Mesenchymal stem cell (in vitro differentiated cells and primary cell): ENCODE measurements around the gene TRMO.

Experiments used
- DNase-seq: peaks from one replicate; pipeline ENCODE4 v3.0.0-alpha.2; 2013
- H2AFZ ChIP-seq: one replicate; pipeline ENCODE4 v1.6.1; 2013; ENCODE audit warnings: low read depth, mild to moderate bottlenecking, control low read depth, inconsistent platforms, low read length, moderate library complexity
- H2AK5ac ChIP-seq: 2 replicates; pipeline ENCODE4 v1.6.1; 2013; ENCODE audit warnings: low read length, moderate library complexity, mild to moderate bottlenecking, inconsistent platforms; ENCODE audit not compliant: severe bottlenecking
- H2BK120ac ChIP-seq: one replicate; pipeline ENCODE4 v1.6.1; 2013; ENCODE audit warnings: low read depth, mild to moderate bottlenecking, inconsistent platforms, low read length, moderate library complexity
- H2BK12ac ChIP-seq, 2 experiments: one replicate each; pipeline ENCODE4 v1.6.1; 2013; ENCODE audit warnings: inconsistent platforms in 2 of 2, low read length in 2 of 2, mild to moderate bottlenecking in 2 of 2, moderate library complexity in 2 of 2, control low read depth in 1 of 2
- H2BK15ac ChIP-seq: one replicate; pipeline ENCODE4 v1.6.1; 2013; ENCODE audit warnings: mild to moderate bottlenecking, low read depth, inconsistent platforms; ENCODE audit not compliant: poor library complexity, severe bottlenecking
- H2BK5ac ChIP-seq: 2 replicates; pipeline ENCODE4 v1.6.1; 2013; ENCODE audit warnings: low read depth, mild to moderate bottlenecking, low read length, control low read depth, inconsistent platforms; ENCODE audit not compliant: poor library complexity, severe bottlenecking
- H3K14ac ChIP-seq, 2 experiments: one replicate each; pipeline ENCODE4 v1.6.1; 2013; ENCODE audit warnings: inconsistent platforms in 2 of 2, low read length in 2 of 2, control low read depth in 1 of 2, mild to moderate bottlenecking in 1 of 2, moderate library complexity in 1 of 2
- H3K18ac ChIP-seq, 2 experiments: one replicate each; pipeline ENCODE4 v1.6.1; 2013; ENCODE audit warnings: inconsistent platforms in 2 of 2, low read length in 2 of 2, control low read depth in 1 of 2, low read depth in 1 of 2, mild to moderate bottlenecking in 1 of 2
- H3K23ac ChIP-seq, 2 experiments: one replicate each; pipeline ENCODE4 v1.6.1; 2013; ENCODE audit warnings: inconsistent platforms in 2 of 2, low read length in 2 of 2, mild to moderate bottlenecking in 2 of 2, moderate library complexity in 2 of 2, control low read depth in 1 of 2
- H3K27ac ChIP-seq: 2 replicates; pipeline ENCODE4 v1.5.1; 2013; ENCODE audit warnings: mild to moderate bottlenecking, moderate library complexity, low read length, control low read depth, inconsistent platforms; ENCODE audit not compliant: poor library complexity, severe bottlenecking
- H3K27me3 ChIP-seq, 2 experiments: 2 replicates each; pipeline versions ENCODE4 v1.6.1 to v1.7.0; 2013; ENCODE audit warnings: low read length in 2 of 2, mild to moderate bottlenecking in 2 of 2, moderate library complexity in 2 of 2, control low read depth in 1 of 2, inconsistent platforms in 1 of 2; ENCODE audit not compliant: control insufficient read depth in 1 of 2, insufficient read depth in 1 of 2
- H3K36me3 ChIP-seq, 2 experiments: 2 replicates each; pipeline versions ENCODE4 v1.6.1 to v1.7.0; 2013; ENCODE audit warnings: low read length in 2 of 2, control low read depth in 1 of 2, inconsistent platforms in 1 of 2, low read depth in 1 of 2, mild to moderate bottlenecking in 1 of 2; ENCODE audit not compliant: insufficient read depth in 2 of 2, control insufficient read depth in 1 of 2
- H3K4ac ChIP-seq, 2 experiments: one replicate each; pipeline ENCODE4 v1.6.1; 2013; ENCODE audit warnings: inconsistent platforms in 2 of 2, low read length in 2 of 2, mild to moderate bottlenecking in 2 of 2, moderate library complexity in 2 of 2, control low read depth in 1 of 2, low read depth in 1 of 2
- H3K4me1 ChIP-seq: 2 replicates; pipeline ENCODE4 v1.6.1; 2013; ENCODE audit warnings: low read depth, low read length, control low read depth; ENCODE audit not compliant: control insufficient read depth, insufficient read depth
- H3K4me2 ChIP-seq: 2 replicates; pipeline ENCODE4 v1.6.1; 2013; ENCODE audit warnings: low read length, mild to moderate bottlenecking, inconsistent platforms; ENCODE audit not compliant: poor library complexity, severe bottlenecking
- H3K4me3 ChIP-seq, 2 experiments: 2 replicates each; pipeline versions ENCODE4 v1.5.1 to v1.7.0; 2013; ENCODE audit warnings: low read length in 2 of 2, mild to moderate bottlenecking in 2 of 2, control low read depth in 1 of 2, low read depth in 1 of 2; ENCODE audit not compliant: insufficient read depth in 1 of 2
- H3K79me1 ChIP-seq: replicated peaks from 2 replicates; pipeline ENCODE4 v1.6.1; 2013; ENCODE audit warnings: mild to moderate bottlenecking, control low read depth, low read length, inconsistent platforms; ENCODE audit not compliant: poor library complexity, severe bottlenecking
- H3K9ac ChIP-seq: 2 replicates; pipeline ENCODE4 v1.7.0; 2013; ENCODE audit warnings: mild to moderate bottlenecking, low read length, moderate library complexity
- H3K9me3 ChIP-seq: 2 replicates; pipeline ENCODE4 v1.7.0; 2013; ENCODE audit warnings: mild to moderate bottlenecking, low read length; ENCODE audit not compliant: control insufficient read depth
- H4K8ac ChIP-seq: one replicate; pipeline ENCODE4 v1.6.1; 2013; ENCODE audit warnings: inconsistent platforms, mild to moderate bottlenecking, low read length, moderate library complexity
- H4K91ac ChIP-seq: one replicate; pipeline ENCODE4 v1.6.1; 2013; ENCODE audit warnings: mild to moderate bottlenecking, low read length, inconsistent platforms
- WGBS: methylation state at CpG from one replicate; pipeline ENCODE4 v1.1.7; 2013; ENCODE audit warnings: mixed read lengths; 5-methylcytosine and 5-hydroxymethylcytosine counted together

Gene TRMO

GRCh38 chr9:97910357-97910756, 11.9 kb downstream of the TRMO start:
- H3K9ac ChIP-seq: no peak overlapping the region
- no peaks in the 10 kb centered on the region for H3K27me3 ChIP-seq
- no peak overlapping the region for H2BK120ac ChIP-seq
- no peaks in the 10 kb centered on the region for H3K9me3 ChIP-seq
- peaks cover 27 to 68% of the 10 kb centered on the region in 2 experiments for H3K36me3 ChIP-seq
- no peak overlapping the region for H2BK15ac ChIP-seq
- H3K27ac ChIP-seq: no peak overlapping the region
- no peak overlapping the region for H4K91ac ChIP-seq
- H3K4me3 ChIP-seq: no peak overlapping the region
- H2BK5ac ChIP-seq: no peak overlapping the region
- H2BK12ac ChIP-seq: no peak overlapping the region
- no peak overlapping the region for H3K18ac ChIP-seq
- no peak overlapping the region for H2AFZ ChIP-seq
- no peak overlapping the region for H3K4me2 ChIP-seq
- no peak overlapping the region for H3K23ac ChIP-seq
- no peaks in the 10 kb centered on the region for H3K4me1 ChIP-seq
- no peak overlapping the region for H2AK5ac ChIP-seq
- WGBS: 93% methylated on average over 6 of the region's 6 CpGs
- H3K79me1 ChIP-seq: peaks cover 20% of the 10 kb centered on the region
- no peak for DNase-seq
- no peak overlapping the region for H3K14ac ChIP-seq
- no peak overlapping the region for H4K8ac ChIP-seq
- H3K4ac ChIP-seq: no peak overlapping the region

- Histone ChIP-seq H4K91ac (no peak overlapping the region), H2AFZ (no peak overlapping the region), H3K9me3 (no peaks in the 10 kb centered on the region), H2BK15ac (no peak overlapping the region), H3K4me1 (peaks cover 1% of the 10 kb centered on the region), H3K4me2 (no peak overlapping the region), H3K79me1 (peaks cover 27% of the 10 kb centered on the region), H3K14ac (no peak overlapping the region), H3K36me3 (peaks cover 31 to 63% of the 10 kb centered on the region in 2 experiments), H3K4me3 (no peak overlapping the region), H3K9ac (no peak overlapping the region), H2BK120ac (no peak overlapping the region), H2BK5ac (no peak overlapping the region), H4K8ac (no peak overlapping the region), H3K27ac (no peak overlapping the region), H3K27me3 (no peaks in the 10 kb centered on the region), H3K23ac (no peak overlapping the region), H2AK5ac (no peak overlapping the region), H3K4ac (no peak overlapping the region), H2BK12ac (no peak overlapping the region), H3K18ac (no peak overlapping the region)
- no peak for DNase-seq
- 100% methylated on average over 1 of the region's 1 CpG for WGBS
These were observed 13.6 kb downstream of the TRMO start for GRCh38 chr9:97908705-97909104.

GRCh38 chr9:97907632-97908031, 14.7 kb downstream of the TRMO start:
- Histone ChIP-seq H3K36me3 (peaks cover 31 to 56% of the 10 kb centered on the region in 2 experiments), H2BK5ac (no peak overlapping the region), H3K79me1 (peaks cover 29% of the 10 kb centered on the region), H3K4me1 (peaks cover 1% of the 10 kb centered on the region), H4K8ac (no peak overlapping the region), H3K4me2 (no peak overlapping the region), H3K23ac (no peak overlapping the region), H3K18ac (no peak overlapping the region), H4K91ac (no peak overlapping the region), H3K27ac (no peak overlapping the region), H2BK12ac (no peak overlapping the region), H3K9me3 (no peaks in the 10 kb centered on the region), H3K4me3 (no peak overlapping the region), H2BK120ac (no peak overlapping the region), H2AK5ac (no peak overlapping the region), H2AFZ (no peak overlapping the region), H3K9ac (no peak overlapping the region), H3K4ac (no peak overlapping the region), H3K27me3 (no peaks in the 10 kb centered on the region), H2BK15ac (no peak overlapping the region), H3K14ac (no peak overlapping the region)
- DNase-seq: no peak
- 91% methylated on average over 5 of the region's 5 CpGs for WGBS

GRCh38 chr9:97907046-97907445, 15.3 kb downstream of the TRMO start:
- H3K4ac ChIP-seq: no peak overlapping the region
- no peak overlapping the region for H4K8ac ChIP-seq
- H2AK5ac ChIP-seq: no peak overlapping the region
- no peak overlapping the region for H3K27ac ChIP-seq
- no peaks in the 10 kb centered on the region for H3K27me3 ChIP-seq
- H2BK12ac ChIP-seq: no peak overlapping the region
- DNase-seq: no peak
- no peak overlapping the region for H3K4me3 ChIP-seq
- H3K23ac ChIP-seq: no peak overlapping the region
- no peak overlapping the region for H3K4me2 ChIP-seq
- H3K36me3 ChIP-seq: peaks cover 31 to 50% of the 10 kb centered on the region in 2 experiments
- no peak overlapping the region for H2BK120ac ChIP-seq
- no peak overlapping the region for H3K18ac ChIP-seq
- no peak overlapping the region for H3K14ac ChIP-seq
- no peak overlapping the region for H2AFZ ChIP-seq
- no peak overlapping the region for H3K9ac ChIP-seq
- peaks cover 29% of the 10 kb centered on the region for H3K79me1 ChIP-seq
- H2BK15ac ChIP-seq: no peak overlapping the region
- peaks cover 1% of the 10 kb centered on the region for H3K4me1 ChIP-seq
- no peak overlapping the region for H2BK5ac ChIP-seq
- 98% methylated on average over 3 of the region's 3 CpGs for WGBS
- H3K9me3 ChIP-seq: no peaks in the 10 kb centered on the region
- no peak overlapping the region for H4K91ac ChIP-seq
